ENCODE results near the gene DMP1.

DNA sequence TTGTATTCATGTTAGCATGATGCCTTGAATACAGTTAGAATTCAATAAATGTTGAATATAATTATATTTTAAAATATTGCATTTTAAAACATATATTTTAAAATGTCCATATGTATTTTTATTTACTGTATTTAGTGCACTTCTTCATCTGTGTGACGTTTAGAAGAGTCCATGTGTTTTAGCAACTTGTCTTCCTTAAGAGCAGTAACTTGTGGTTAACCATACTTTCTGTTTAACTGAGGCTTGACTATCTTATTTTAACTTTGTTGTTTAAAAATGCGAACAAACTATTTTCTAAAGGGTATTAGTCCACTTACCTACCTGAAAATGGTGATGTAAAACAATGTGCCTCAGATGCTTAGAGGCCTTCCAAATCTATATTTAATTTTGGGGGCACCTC is 858 bp downstream of the DMP1 start:
- TF ChIP-seq POLR2A (IDR thresholded peaks at IDR 0.05; ENCODE audit: low read depth, low read length): no peak
- no peak for TF ChIP-seq TAF1 (IDR thresholded peaks at IDR 0.05; ENCODE audit: low read depth, low read length)
- no peak for TF ChIP-seq POLR2AphosphoS5 (IDR thresholded peaks at IDR 0.05; ENCODE audit: low read depth, low read length)
- no peak for TF ChIP-seq SPI1 (IDR thresholded peaks at IDR 0.05; ENCODE audit: low read depth, low read length)
